Astrocyte of the hippocampus (primary cell): ENCODE results near the gene UPP1.
"Not testable (repeated sequence)": the region's sequence is repeated elsewhere in the genome, so short reads cannot be mapped to it uniquely, and the experiment has no call there.

Source experiments
- DNase-seq: peaks from one replicate; pipeline ENCODE4 v3.0.0; 2011; ENCODE audit warnings: low read depth, low spot score

UPP1 gene

GRCh38 chr7:48089046-48090003 lies at the start of gene UPP1:
TSS of gene UPP1 (plus strand) at chr7:48089265. CDS start at chr7:48094784, 5,519 bp downstream.
- DNase-seq: peak; percentile 94

DNA sequence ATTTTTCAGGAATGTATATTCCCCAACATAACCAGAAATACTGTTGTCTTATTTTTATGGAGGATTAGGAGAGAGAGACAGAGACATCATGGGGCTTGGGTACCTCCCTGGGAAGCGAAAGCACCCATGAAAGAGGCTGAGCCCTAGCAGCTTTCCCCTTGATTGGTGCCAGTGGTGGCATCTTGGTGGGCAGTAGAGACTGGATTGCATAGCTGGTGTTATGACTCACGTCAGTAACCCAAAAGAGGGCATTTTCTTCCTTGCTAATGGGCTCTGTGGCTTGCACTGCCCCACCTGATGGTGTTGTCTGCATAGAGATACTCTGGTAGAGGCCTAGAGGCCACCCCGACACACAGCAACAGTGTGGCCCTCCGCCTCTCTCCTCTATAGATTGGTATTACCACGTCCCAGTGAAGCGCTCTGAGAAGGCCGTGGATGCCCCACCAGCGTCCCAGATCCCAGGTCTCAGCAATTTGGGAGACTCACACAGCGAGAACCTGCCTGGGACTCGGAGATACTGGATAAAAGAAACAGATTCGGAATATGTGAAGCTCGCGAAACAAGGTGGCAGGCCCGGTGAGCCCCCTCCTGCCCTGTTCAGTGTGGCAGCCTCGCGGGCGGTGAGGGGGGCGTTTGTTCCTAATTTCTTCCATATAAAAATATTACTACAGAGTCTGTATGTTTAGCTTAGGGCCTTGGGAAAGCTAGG lies 48.0 kb upstream of the UPP1 start:
- DNase-seq: peak; percentile 36

GRCh38 chr7:48041653-48041970 lies 47.5 kb upstream of the UPP1 start:
- DNase-seq: peak; percentile 64

GRCh38 chr7:48042216-48042615 lies 46.8 kb upstream of the UPP1 start:
- peak; percentile 58 for DNase-seq

- no peak for DNase-seq
These were observed 46.4 kb upstream of the UPP1 start for GRCh38 chr7:48042636-48043035.

DNA sequence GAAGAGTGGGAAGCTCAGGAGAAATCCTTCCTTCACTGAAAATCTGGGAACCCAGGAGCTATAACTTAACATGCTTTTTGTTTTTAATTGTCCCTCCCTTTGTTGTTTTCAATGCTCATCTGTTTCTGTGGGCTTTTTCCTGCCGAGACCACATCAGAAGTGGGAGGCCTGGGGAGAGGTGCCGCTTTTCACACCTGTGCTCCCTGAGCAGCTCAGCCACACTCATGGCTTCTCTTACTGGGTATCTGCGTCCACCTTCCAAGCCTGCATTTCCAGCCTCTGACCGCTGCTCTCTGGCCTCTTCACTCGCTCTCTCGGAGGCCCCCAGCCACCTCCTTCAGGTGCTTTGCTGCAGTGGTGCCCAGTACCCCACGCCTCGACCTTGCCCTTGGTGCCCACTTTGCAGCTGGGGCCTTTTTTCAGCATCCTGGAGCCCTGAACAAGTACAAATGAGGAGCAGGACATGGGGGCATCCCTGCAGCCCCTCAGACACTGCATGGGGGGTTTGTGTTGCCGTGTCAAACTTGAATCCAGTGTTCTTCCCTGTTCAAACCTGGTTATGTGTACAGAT lies 43.8 kb upstream of the UPP1 start:
- DNase-seq: no peak

- no peak for DNase-seq
These were observed 42.6 kb upstream of the UPP1 start for GRCh38 chr7:48046458-48046857.

DNA sequence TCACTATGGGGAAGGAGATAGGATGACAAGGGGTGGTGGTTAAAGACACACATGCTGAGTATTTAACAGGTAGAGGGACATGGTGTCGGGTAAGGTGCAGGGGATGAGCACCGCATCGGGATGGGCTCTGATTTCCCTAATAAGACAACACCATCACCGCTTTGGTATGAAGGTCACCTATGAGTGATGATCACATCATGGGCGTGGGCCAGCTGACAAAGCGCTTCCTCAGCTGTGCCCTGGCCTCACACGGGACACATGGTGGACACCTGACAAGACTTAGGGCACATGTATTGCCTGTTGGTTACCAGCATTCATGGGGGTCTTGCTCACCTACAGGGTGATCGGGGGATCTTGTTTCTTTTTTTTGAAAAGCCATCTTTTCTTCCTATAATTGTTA lies 41.0 kb upstream of the UPP1 start:
- no peak for DNase-seq

- DNase-seq: no peak
These were observed 39.2 kb upstream of the UPP1 start for GRCh38 chr7:48049850-48050249.

- DNase-seq: peak; percentile 75
These were observed 36.3 kb upstream of the UPP1 start for GRCh38 chr7:48052748-48053147.

- no peak for DNase-seq
These were observed 35.3 kb upstream of the UPP1 start for GRCh38 chr7:48053736-48054135.

DNA sequence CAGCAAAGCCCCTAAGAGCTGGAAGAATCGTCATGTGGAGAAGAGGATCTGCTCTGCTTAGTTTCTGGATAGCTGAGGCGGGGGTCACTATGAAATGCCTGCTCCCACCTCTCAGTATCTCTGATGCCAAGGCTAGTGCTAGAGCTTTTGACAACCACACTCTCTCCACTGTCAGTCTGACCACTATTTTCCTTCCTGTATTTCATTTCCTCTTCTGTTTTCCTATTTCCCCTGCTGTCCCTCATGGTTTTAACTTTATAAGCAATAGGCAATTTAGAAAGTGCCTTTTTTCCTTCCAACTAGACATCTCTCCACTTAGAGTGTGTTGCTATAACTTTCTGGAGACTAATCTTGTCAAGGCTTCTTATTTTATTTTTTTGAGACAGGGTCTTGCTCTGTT lies 30.1 kb upstream of the UPP1 start:
- no peak for DNase-seq

DNA sequence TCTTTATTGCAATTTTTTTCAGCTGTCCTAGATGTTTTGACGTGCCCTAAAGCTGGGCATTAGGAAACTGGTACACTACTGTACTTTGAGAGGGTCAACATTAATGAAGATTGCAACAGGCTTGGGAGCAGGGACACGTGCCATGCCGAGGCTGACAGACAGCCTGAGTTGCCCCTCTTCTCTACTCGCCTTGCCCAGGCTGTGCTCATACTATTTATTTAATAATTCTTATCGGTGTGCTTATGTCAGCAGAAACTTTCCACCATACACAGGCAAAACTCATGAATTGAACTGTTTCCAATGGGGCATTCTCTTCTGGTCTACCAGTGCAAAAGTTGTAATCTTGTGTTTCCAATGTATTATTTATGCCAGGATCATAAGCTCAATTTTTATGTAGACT lies 29.4 kb upstream of the UPP1 start:
- no peak for DNase-seq

DNA sequence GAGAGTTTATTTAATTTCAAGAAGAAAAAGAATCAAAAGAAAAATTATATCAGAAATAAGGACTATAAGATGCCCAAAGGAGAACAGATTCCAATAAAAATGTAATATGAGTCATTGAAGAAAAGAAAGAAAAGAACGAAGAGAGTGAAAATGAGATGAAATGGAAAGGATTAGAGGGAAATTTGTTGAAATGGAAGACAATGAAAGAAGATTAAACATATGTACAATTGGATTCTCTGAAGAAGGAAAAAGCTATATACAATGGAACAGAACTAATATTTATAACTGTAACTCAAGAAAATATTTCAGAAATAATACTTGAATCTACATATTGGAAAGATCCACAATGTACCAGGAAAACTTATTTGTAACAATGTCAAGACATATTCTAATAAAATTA lies 25.1 kb upstream of the UPP1 start:
- no peak for DNase-seq

DNA sequence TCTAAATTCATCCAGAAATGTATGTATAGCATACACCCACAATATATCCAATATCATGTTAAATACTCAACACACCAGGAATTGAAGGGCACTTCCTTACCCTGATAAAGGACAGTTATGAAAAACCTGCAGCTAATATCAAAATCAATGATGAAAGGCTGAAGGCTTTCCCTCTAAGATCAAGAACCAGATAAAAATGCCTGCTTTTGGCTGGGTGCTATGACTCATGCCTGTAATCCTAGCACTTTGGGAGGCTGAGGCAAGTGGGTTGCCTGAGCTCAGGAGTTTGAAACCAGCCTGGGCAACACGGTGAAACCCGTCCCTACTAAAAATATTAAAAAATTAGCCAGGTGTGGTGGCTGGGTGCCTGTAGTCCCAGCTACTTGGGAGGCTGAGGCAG lies 21.6 kb upstream of the UPP1 start:
- no peak for DNase-seq

DNA sequence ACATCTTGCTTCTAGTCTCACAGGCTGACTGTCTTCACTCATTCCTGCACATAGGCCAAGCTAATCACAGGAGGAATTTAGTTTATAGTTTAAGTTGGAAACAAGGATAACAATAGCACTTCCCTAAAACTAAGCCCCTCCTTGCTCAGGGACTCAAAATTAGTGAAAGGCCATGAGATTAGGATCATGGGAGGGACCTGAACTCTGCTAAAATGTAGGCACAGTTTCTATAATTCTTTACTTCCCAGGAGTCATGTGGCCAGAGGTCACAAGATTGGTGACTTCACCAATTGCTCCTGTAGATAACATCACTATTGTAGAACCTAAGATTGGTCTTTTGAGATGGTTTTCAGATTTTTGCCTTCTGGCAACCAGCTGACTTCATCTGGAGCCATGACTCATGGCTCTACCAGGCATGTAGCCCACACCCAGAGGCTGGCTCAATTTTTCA lies 14.8 kb upstream of the UPP1 start:
- DNase-seq: no peak

- no peak for DNase-seq
These were observed 11.6 kb upstream of the UPP1 start for GRCh38 chr7:48077423-48077822.

GRCh38 chr7:48078470-48078869 lies 10.6 kb upstream of the UPP1 start:
- no peak for DNase-seq

- DNase-seq: not testable (repeated sequence)
These were observed 6.7 kb upstream of the UPP1 start for GRCh38 chr7:48082378-48082777.

DNA sequence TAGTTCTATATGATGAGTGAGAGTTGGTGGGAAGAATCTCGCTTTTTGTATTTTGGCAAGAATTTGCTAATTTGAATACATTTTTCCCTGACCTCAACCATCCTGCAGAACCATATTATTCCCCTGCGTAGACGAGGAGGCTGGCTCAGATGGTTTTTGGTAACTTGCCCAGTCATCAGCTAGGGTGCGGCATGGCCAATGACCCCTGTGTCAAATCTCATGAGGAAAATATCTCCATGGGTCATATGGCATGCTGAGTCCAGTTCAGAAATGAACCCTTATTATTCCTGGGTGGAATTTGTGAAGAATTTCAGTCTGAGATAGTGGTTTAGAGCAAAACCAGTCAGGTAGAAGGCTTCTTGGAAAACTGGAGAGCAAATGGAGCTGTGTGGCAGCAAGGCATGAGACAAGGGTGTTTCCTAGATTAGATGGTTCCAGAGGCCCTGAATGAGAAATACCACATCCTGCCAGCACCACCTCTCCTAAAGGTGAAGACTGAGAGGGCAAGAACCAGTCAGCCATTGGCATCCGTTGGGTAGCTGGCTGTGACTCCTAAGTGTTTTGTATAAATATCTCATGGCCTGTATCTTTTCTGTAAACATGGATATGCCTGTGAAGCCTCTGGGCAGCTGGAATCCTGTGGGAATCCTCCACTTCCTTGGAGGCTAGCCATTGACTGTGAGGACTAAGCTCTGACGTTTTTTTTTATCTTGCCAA lies 5.8 kb upstream of the UPP1 start:
- peak; percentile 72 for DNase-seq

DNA sequence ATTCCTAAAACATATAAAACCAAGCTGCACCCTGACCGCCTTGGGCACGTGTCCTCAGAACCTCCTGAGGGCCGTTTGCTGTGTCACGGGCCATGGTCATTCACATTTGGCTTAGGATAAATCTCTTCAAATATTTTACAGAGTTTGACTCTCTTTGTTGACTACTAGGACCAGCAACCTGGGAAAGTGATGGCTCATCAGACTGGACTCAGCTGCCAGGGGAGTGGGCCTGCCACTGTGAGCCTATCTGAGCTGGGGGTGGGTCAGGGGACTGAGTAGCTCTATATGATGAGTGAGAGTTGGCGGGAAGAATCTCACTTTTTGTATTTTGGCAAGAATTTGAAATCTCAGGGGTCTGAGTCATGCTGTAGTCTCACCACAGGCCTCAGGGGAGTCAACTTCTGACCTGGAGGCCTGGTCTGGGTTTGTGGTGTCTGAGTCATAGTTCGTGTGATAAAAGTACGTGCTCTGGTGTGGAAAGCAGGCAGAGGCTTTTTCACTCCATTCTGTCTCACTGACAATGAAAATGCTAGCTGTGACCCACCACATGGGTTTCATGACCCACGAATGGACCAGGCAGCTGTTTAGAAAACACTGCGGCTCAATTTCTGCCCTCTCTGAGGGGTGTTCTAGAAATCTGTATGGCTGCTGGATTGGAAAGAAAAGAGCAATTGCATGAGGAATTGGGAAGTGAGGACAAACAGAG lies 4.2 kb upstream of the UPP1 start:
- peak; percentile 98 for DNase-seq
